ENCODE measurements around the gene ASB16.
A peak's percentile ranks its signal among the peaks of the same experiment; 100 is the strongest.

Gene ASB16

DNA sequence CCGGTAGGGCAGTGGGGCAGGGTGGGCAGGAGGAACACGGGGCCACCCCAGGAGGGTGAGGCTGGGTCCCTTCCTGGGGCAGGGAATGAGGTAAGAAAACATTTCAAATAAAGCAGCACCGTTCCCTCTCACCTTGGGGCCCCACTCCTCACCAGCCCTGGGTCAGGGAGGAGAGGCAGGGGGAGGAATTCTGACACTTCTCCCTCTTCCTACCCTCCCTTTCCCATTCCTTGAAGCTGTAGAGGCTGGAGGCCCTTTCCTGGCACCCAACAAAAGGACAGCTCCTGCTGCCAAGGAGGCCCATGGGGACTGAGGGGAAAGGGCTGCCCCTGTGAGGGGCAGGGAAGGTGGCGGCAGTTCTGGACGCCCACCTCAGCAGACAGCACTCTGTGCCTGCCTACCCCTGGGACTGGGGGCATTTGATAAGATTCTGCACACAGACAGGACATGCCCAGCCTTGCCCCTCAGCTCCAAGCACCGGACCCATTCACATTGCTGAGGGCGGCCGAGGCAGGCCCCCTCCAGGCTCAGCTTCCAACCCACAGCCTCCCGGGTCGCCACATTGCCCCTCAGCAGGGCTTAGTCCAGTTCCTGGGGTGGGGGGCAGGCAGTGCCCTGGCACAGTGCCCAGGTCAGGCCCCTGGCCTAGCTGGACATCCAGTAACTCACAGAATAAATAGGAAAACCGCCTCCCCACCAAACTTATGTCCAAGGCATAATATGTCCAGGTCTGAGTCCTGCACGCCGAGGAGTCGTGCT, 23.0 kb downstream of the ASB16 start:
- Histone ChIP-seq H3K79me2 (ENCODE audit: low read length) (peaks cover 41% of the 10 kb centered on the region), H3K4me2 (ENCODE audit: low read depth, low read length) (no peak overlapping the region), H3F3A (ENCODE audit: insufficient read depth, low read length) (peaks cover 20% of the 10 kb centered on the region), H3K27me3 (replicated peaks; ENCODE audit: insufficient read depth, low read length) (no peaks in the 10 kb centered on the region), H3K9me3 (replicated peaks; ENCODE audit: insufficient read depth, low read length) (no peaks in the 10 kb centered on the region), H2AFZ (ENCODE audit: low read length) (no peak overlapping the region), H3K36me3 (replicated peaks; ENCODE audit: insufficient read depth, low read length) (no peaks in the 10 kb centered on the region; the same call in 1 of the 2 replicates), H4K20me1 (ENCODE audit: insufficient read depth, low read length) (no peaks in the 10 kb centered on the region), H3K4me1 (ENCODE audit: low read length) (peaks cover 6% of the 10 kb centered on the region; the same call in 1 of the 2 replicates), H3K9me2 (replicated peaks; ENCODE audit: insufficient read depth, low read length) (no peaks in the 10 kb centered on the region), H3K27ac (ENCODE audit: low read length) (no peak overlapping the region), H3K4me3 (ENCODE audit: low read length) (no peak overlapping the region), H3K9ac (ENCODE audit: low read length) (no peak overlapping the region)
- TF ChIP-seq, protein P1, sequence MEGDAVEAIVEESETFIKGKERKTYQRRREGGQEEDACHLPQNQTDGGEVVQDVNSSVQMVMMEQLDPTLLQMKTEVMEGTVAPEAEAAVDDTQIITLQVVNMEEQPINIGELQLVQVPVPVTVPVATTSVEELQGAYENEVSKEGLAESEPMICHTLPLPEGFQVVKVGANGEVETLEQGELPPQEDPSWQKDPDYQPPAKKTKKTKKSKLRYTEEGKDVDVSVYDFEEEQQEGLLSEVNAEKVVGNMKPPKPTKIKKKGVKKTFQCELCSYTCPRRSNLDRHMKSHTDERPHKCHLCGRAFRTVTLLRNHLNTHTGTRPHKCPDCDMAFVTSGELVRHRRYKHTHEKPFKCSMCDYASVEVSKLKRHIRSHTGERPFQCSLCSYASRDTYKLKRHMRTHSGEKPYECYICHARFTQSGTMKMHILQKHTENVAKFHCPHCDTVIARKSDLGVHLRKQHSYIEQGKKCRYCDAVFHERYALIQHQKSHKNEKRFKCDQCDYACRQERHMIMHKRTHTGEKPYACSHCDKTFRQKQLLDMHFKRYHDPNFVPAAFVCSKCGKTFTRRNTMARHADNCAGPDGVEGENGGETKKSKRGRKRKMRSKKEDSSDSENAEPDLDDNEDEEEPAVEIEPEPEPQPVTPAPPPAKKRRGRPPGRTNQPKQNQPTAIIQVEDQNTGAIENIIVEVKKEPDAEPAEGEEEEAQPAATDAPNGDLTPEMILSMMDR (IDR thresholded peaks at IDR 0.05; ENCODE audit: low read length), result no peak
- no peak for DNase-seq

DNA sequence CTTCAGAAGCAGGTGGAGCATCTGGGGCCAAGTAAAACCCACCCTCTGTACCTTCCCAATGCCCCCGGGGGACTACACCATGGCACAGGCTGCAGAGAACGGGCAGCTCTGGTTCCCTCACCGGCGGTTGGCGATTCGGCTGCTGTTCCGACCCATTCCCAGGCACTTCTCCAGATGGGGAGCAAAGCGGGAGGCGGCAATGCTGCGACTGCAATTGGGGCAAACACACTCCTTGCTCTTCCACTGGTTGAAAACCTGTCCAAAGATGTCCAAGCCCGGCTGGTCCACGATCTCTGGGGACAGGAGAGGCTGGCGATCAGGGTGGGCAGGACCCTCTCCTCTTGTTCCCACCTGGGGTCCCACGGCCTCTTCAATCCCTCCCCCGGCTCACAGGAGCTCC, 26.6 kb downstream of the ASB16 start:
- Histone ChIP-seq H3F3A (ENCODE audit: insufficient read depth, low read length) (peaks cover 29% of the 10 kb centered on the region), H2AFZ (ENCODE audit: low read length) (no peak overlapping the region), H3K27ac (ENCODE audit: low read length) (no peak overlapping the region), H3K9me2 (replicated peaks; ENCODE audit: insufficient read depth, low read length) (no peaks in the 10 kb centered on the region), H4K20me1 (ENCODE audit: insufficient read depth, low read length) (no peaks in the 10 kb centered on the region), H3K4me3 (ENCODE audit: low read length) (no peak overlapping the region), H3K9ac (ENCODE audit: low read length) (no peak overlapping the region), H3K4me2 (ENCODE audit: low read depth, low read length) (no peak overlapping the region), H3K4me1 (ENCODE audit: low read length) (peaks cover 12% of the 10 kb centered on the region), H3K27me3 (replicated peaks; ENCODE audit: insufficient read depth, low read length) (no peaks in the 10 kb centered on the region), H3K79me2 (ENCODE audit: low read length) (peaks cover 45% of the 10 kb centered on the region), H3K36me3 (replicated peaks; ENCODE audit: insufficient read depth, low read length) (no peaks in the 10 kb centered on the region; the same call in 1 of the 2 replicates), H3K9me3 (replicated peaks; ENCODE audit: insufficient read depth, low read length) (no peaks in the 10 kb centered on the region)
- DNase-seq, result no peak
- TF ChIP-seq, protein P1 (IDR thresholded peaks at IDR 0.05; ENCODE audit: low read length), result no peak
- TF ChIP-seq EZH2phosphoT487 (IDR thresholded peaks at IDR 0.05; ENCODE audit: low read length) (no peak), EZH2 (optimal IDR thresholded peaks at IDR 0.05; ENCODE audit: low read depth, low read length) (no peak)

DNA sequence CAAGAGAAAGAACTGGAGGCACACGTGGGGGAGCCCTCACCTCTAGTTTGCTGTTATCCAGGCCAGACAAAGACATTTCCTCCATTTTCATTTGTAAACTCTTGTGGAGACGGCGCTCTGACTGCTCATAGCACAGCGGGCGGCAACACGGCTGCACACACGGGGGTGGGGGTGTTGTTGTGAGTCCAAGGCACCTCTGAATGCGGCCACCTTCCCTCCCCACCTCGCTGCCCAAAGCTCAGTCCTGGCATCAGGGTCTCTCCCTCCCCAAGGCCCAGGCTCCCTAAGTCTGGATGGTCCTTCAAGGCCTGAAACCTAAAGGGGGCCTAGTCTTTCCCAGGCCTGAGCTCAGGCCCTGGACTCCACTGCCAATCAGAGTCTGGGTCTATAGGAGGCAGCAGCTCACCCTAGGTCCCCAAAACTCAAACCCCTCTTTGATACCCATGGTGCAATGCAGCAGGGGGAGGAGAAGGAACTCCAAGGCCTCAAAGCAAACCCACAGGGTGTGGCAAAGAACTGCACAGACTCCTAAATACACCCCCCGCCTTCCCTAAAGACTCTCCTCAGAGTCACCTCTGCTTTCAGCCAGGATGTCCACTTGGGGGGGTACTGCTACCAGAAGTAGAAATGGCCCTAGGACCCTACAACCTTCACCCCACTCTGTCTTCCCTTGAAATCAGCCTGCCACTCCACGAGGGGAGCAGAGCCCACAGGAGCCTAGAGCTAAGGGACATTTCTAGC, 27.6 kb downstream of the ASB16 start:
- Histone ChIP-seq H3K4me2 (ENCODE audit: low read depth, low read length) (peak overlapping the region; percentile 89), H3K9ac (ENCODE audit: low read length) (peak overlapping the region; percentile 82), H3K9me3 (replicated peaks; ENCODE audit: insufficient read depth, low read length) (no peaks in the 10 kb centered on the region), H2AFZ (ENCODE audit: low read length) (0 out of 2 replicates have a peak overlapping the region, but pooled peaks have one; percentile 22), H3K4me1 (ENCODE audit: low read length) (peaks cover 12% of the 10 kb centered on the region), H3K9me2 (replicated peaks; ENCODE audit: insufficient read depth, low read length) (no peaks in the 10 kb centered on the region), H3K79me2 (ENCODE audit: low read length) (peaks cover 45% of the 10 kb centered on the region), H4K20me1 (ENCODE audit: insufficient read depth, low read length) (no peaks in the 10 kb centered on the region), H3K27me3 (replicated peaks; ENCODE audit: insufficient read depth, low read length) (no peaks in the 10 kb centered on the region), H3F3A (ENCODE audit: insufficient read depth, low read length) (peaks cover 40% of the 10 kb centered on the region), H3K27ac (ENCODE audit: low read length) (peak overlapping the region; percentile 72), H3K4me3 (ENCODE audit: low read length) (peak overlapping the region; percentile 86), H3K36me3 (replicated peaks; ENCODE audit: insufficient read depth, low read length) (no peaks in the 10 kb centered on the region; the same call in 1 of the 2 replicates)
- peak; percentile 64 for DNase-seq
- TF ChIP-seq EZH2 (optimal IDR thresholded peaks at IDR 0.05; ENCODE audit: low read depth, low read length), result no peak
- TF ChIP-seq, protein P1 (IDR thresholded peaks at IDR 0.05; ENCODE audit: low read length), result peak; percentile 36
